GM19438 (cell line): Measurements from ENCODE around the gene PKIB.
"Not testable (repeated sequence)": the region's sequence is repeated elsewhere in the genome, so short reads cannot be mapped to it uniquely, and the experiment has no call there.

Experiments
- ATAC-seq: cut with Tn5 transposase; IDR thresholded peaks from one replicate; pipeline ENCODE4 v1.9.1; 2021; ENCODE audit warnings: low read depth; ENCODE audit not compliant: unreplicated experiment

Gene PKIB

DNA sequence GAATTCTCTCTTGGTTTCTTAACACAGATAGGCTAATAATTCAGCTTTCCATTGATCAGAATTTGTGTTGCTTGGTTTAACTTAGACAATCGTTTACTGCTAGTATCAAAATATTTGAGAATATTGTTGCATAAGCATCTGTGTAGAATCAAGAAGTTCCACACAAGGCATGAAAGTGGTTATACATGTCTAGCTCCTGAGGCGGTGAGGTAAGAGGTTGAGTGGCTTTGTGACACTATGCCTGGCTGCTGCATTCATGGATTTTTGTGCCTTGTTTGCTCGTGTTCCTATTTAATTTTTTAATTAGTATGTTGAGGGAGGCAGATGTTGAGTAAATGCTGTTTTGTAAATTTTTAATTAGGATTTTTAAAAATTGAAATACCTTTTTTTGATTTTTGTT lies 10.2 kb downstream of the PKIB start:
- ATAC-seq: no peak

DNA sequence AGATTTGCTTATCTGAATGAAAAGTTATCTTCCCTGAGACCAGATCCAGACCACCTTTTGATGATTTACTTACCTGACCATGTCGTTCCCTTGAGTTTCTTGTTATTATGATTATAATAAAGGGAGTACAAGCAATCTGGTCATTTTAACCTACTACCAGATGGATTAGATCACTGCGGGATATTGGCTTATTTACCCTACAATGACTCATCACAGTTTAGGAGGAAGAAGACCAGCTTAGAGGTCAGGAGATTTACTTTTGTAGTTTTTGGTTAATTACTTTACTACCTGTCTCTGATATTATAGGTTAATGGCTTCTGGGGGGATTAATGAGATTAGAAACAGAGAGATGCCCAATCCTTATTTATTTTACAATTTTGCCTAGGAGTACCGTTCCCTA lies 10.7 kb downstream of the PKIB start:
- no peak for ATAC-seq

DNA sequence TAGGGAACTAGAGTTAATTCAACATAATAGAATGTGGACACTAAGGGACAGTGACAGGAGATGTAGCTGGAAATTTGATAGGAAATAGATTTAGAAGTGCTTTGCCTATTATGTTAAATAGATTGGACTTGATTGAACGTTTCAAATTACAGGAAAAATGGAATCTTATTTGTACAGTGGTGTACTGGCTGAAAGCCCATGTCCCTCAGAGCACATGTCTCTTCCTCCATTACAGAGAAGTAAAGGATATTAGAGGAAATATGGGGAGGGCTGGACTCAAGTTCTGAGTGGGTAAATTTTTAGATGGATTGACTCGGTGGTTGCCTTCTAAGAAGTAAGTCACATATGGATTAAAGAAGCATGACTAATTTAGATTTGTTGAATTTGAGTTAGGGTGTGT lies 11.4 kb downstream of the PKIB start:
- ATAC-seq: no peak

DNA sequence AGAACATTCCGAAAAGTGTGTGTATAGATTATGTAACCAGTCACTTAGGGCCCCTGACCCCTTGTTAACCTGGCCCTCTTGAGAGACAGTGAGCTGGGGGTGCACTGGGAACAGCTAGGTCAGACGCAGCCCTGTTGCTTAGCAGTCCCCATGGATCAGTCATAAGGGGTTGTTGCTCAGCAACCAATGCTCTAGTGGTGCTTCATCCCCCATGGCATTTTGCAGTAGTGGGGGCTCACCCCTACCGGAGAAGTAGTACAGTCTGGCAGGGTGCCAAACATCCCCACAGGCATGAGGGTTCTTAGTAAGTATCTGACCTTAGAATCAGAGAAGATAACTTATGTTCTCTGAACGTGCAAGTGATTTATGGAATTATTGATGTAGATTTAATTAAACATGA lies 12.3 kb downstream of the PKIB start:
- ATAC-seq: no peak

DNA sequence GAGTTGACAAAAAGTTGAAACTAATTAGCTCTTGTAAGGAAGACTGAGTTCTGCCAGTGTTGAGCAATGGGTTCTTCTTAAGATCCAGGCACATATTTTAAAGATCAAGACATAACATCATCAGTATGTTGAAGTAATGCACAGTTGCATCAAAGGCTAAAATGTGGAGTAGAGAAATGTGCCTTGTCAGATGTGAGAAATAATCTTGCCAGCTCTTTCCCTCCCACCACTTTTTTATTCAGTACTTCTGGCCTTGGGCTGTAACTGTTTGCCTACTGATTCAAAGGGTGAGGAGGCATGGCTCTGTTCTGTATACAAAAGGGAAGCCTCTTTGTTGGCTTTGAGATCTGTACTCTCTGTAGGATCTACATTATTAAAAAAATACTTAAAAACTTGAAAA lies 13.1 kb downstream of the PKIB start:
- ATAC-seq: no peak

DNA sequence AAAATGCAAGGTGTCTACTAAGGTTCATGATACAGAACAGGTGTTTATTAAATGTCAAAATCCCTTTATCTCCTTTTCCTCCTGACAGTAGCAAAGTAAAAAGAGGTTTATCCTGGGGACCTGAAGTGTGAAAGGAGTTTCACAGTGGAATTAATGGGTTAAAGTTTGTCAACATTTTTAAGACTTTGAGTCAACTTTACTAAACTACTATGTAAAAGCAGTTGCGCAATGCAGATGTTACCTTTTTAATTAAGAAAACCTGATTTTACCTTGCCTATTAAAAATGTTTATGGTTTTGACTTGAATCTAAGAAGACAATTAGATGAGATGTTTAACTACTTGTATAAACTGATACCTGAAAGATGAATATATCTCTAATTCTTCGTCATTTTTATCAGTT lies 14.6 kb downstream of the PKIB start:
- no peak for ATAC-seq

DNA sequence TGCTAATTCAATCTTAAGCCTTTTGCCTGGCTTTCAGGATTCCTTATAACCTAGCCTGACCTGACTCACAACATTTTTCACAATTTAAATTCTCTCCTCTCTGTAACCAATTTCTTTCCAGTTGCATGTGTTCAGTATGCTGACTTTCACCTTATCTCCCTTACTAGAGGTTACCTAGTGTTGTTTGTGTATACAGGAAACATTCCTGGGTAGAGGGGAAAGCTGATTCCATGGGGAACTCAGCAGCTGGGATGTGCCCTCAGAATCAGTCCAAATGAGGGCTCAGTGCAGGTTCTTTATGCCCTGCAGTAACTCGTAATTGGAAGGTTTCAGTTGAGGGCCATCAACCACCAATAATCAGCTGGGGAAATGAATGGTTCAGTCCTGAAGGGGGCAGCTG lies 18.5 kb downstream of the PKIB start:
- no peak for ATAC-seq

DNA sequence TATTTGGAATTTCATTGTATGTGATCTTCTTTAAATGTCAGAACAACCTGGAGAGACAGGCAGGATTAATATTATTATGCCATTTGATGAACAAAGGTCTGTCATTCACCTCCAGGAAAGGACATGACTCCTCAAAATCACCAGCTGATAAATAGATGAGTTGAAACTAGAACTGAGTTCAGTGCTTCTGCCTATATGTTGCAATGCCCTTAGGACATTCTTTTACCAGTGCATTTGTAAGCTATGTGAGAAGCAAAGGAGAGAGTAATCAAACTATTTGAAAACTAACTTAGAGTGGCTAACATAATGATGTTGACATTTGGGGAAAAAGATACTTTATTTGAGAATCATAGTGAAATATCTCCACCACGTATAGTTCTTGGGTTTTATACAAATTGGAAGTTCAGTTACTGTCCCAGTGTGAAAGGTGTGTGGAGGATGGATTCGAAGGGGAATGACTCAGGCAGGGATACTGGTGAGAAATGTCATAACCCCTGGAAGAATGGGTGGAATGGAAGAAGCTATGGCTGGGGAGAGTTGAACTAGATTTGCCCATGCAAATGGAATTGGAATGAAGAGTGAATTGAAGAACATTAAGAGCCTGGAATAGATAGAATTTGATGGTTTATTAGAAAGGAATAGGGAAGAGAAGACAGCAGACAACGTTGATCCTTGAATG lies 21.5 kb downstream of the PKIB start:
- ATAC-seq: no peak

DNA sequence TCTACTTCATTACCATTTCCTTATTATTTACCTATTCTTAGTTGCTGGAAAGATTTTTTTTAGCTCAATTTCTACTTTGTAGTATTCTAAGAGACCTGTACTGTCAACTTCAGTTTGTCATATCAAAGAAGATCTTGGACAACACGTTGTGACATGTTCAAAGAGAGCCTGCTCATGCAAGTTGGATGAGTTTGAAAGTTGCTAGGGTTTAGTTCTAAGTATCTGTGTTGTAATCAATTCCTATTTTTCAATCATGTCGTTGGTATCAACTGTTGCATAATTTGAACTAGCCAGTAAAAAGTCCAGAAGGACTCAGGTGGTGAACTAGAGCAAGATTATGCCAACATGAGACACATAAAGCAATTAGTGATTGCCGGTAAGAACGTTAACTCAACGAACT lies 30.2 kb downstream of the PKIB start:
- ATAC-seq: no peak

DNA sequence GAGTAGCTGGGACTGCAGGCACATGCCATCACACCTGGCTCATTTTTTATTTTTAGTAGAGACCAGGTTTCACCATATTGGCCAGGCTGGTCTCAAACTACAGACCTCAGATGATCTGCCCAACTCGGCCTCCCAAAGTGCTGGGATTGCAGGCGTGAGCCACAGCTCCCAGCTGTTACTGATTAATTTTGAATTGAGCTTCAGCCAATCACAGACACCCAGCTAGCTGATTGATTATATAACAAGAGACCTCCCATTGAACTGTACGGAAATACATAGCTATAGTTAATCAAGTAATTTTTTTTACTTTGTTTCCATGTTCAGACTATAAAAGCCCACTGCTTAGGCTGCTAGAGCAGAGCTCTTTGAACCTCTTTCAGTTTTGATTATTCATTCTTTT lies 31.6 kb downstream of the PKIB start:
- ATAC-seq: no peak

DNA sequence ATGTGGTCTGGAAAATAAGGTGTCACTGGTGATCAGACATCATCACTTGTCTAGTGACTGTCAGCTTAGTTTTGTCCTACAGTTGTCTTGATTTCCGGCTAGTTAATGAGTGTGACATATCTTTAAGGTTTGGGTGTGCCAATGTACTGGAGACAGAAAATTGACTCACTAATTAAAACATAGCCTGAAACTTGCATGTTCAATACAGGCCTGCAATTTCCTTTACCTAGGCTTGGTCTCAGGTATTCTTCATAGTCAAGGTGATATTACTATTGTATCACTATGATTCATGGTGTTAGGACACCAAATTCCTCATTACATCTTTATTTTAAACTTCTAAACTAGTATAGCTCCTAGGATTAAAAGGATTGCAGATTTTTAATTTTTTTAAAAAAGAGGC lies 32.4 kb downstream of the PKIB start:
- ATAC-seq: not testable (repeated sequence)

DNA sequence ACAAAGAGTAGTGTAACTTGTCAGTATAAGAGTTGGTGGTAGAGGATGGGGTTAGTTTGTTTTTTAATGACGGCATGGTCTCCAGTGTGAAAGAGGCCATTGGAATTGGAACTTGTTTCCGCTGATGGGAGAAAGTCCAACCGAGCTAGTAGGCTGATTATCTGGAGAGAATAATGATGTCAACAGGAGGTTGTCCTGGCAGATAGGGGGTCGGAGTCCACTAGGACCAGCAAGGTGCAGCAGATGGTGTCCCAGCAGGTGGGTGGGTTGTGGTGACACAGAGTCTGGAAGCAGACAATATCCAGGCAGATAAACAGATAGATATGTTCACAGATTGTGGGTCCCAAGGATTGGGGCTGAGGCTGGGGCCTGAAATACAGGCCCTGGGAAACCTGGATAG lies 35.1 kb downstream of the PKIB start:
- ATAC-seq: no peak

DNA sequence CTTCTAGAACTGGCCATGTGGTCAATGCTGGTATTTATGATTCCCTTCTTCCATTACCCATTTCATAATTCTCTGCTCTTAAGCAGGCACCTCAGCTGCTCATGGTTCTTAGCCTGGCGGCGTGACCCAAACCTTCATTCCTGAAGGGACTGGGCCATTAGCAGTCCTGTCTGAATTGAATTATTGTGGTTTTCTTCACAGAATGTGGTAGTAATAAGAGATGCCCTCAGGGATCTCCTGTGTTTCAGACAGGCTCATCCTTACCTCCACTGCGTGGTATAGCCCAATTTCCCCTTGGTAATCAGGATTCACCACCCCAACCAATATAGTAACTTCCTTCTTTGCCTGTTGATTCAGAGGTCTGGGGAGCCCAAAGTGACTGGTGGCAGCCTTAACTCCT lies 37.6 kb downstream of the PKIB start:
- ATAC-seq: no peak

DNA sequence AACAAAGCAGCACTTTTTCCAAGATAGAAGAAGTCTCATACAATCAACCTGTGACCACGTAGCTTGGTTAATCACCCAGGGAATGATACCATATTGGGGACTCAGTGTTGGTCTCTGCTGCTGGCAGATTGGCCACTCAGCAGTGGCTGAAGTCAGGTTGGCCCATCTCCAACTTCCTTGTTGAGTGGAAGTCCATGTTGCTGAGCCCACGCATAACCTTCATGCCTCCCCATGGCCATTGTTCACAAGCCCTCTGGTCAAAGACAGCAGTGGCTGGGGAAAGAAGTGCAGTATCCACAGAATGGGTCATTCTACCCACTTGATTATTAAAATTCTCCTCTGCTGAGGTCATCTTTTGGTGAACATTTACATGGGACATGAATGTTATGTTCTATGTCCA lies 38.5 kb downstream of the PKIB start:
- ATAC-seq: no peak

DNA sequence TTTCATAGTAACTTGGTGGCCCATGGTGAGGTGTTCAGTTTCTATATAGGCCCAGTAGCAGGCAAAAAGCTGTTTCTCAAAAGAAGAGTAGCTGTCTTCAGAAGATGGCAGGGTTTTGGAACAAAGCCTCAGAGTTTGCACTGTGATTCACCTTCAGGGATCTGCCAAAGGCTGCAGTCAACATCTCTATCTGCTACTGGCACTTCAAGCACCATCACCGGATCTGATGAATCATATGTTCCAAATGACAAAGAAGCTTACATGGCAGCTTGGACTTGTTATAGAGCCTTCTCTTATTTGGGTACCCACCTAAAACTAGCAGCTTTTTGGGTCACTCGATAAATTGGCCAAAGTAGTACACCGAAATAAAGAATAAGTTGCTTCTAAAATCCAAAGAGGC lies 39.5 kb downstream of the PKIB start:
- no peak for ATAC-seq

DNA sequence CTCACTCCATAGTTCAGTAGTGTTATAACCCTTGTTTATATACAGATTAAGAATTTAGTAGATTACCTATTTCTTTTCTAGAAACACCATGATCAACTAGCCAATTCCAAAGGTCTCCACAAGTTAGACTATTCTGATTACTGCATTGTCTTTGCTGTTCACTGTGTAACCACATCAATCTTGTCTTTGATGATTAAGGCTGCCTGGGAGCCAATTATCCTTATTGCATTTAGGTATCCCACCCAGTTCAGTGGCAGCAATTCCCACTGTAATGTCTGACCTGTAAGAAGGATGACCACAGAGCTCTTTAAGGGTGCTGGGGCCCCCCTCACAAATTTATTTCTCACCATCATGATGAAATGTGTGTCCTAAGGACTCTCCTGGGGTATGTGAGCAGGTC lies 40.2 kb downstream of the PKIB start:
- ATAC-seq: no peak

DNA sequence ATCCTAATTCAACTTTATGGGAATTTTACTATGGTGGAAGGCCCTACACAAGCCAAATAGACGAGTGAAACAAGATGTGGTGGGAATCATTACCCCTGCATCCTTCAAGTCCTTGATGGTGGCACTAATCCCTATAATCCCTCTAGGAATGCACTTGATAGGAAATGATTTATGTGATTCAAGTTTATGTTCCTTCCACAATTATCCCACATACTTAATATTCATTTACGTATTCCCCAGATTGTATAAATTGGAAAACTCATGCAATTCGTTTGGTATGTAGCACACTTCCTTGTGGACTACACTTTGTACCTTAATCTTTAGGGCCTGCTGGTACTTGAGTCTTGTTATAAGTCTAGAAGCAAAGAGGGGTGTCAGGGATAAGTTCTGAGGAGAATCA lies 40.8 kb downstream of the PKIB start:
- no peak for ATAC-seq

DNA sequence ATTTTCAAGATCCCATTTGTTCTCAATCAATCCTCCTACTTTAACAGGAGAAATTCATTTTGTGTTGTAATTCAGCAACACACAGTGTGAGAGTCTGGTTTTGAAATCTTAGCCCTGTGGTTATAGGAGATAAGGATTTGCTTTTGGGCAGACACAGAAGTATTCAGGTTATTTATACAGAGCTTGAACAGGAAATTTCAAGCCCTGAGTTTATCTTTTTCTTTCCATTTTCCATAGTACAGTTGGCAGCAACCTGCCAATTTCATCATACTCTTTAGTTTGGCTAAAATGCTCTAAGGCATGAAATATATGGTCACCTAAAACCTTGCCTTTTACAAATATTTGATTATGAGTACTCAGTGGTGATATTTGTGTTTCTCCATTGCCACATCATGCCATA lies 41.4 kb downstream of the PKIB start:
- ATAC-seq: no peak

DNA sequence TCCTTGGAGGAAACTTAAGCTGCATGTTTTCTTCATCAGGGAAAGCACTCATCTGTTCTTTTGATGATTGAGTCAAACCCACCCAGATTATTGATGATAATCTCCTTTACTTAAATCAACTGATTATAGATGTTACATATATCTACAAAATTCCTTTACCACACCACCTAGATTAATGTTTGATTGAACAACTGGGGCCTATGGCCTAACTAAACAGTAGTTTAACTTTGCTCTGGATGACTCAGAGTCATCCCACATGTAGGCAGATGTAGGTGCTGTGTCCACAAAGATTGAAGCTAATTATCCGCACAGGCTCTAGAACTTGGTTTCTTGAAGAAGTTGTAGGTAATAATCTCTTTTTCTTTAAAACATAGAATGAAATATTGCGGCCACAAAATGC lies 42.2 kb downstream of the PKIB start:
- ATAC-seq: no peak

DNA sequence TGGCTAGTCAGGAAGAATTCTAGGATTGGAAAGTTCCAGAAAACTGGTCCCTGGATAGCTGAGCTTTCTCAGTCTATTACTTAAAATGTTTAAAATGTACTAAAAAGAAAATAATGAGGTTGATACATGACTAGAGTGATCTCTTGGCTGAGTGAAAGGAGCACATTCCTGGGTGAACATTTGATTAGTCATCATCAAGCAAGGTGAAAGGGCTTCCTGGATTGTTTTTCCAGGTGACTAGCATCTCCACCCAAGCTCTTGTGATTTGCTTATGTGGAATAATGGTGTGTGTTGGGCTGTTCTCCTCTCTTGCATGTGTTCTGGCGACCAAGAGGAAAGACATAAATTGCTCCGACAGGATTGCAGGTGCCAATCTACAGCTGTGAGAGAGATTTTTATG lies 42.9 kb downstream of the PKIB start:
- no peak for ATAC-seq

DNA sequence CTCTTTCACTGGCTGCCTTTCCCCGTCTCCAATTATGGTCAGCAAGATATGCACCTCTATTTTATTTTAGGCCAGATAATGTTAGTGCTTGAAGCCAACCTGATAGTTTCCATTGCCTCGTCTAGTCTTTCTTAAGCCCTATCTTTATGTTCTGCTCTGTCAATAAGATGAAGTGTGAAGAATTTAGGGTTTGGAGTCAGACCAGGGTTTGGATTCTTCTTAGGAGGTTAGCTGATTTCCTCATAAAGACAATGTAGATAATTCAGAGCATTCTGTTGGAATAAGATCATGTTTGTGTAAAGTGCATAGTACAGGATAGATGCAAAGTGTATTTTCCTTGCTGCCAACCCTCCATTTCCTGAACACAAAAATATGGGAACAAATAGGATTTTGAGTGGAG lies 43.8 kb downstream of the PKIB start:
- ATAC-seq: no peak

DNA sequence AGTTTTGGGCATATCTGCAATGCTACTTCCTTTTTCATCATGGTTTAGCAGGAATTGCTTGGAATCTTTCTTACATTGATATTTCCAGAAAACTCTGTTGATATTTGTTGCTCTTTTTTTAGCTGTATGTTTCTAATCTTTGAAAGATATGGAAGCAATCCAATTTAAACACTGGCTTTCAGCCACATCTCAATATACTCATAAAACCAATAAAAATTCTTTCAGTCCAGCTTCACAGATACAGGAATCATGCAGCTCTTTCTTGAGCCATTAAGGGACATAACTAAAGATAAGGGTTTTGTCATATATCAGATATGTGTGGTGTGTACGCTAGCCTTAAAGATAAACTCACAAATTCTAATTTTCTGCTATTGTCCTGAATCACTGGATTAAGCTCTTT lies 47.4 kb downstream of the PKIB start:
- no peak for ATAC-seq

DNA sequence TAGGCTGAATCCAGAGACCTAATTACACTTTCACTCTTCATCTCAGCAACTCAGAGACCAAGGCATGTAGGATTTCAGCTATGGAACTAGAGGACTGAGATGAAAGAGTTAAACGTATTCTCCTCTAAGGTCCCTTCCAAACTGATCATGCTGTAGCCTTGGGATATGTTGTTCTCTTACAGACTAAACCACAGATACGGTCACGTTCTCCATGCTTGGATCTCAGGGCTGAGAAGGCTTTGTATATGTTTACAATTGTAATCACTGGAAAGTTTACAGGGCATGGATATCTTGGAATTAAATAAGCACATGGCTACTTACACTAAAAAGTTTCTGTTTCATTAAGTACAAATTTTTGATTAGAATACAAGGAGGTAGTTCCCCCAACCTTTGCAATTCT lies 50.1 kb downstream of the PKIB start:
- ATAC-seq: no peak
